IMR-90 (cell line): ENCODE data around the gene COL23A1. TPM values are rescaled to one million over a fixed set of nuclear protein-coding genes. Genes with fewer than 3 reads are reported as not detected.

ENCODE experiments used
- ATAC-seq: fragments of 200-7000 bp; cut with Tn5 transposase; 2 replicates; pipeline ENCODE4 v1.9.1; 2020; ENCODE audit warnings: low read depth, mild to moderate bottlenecking, moderate library complexity
- BruUV-seq: library from RNA; stranded (reverse); fragments of 400-500 nt; replicated peaks from 2 replicates; lab custom pipeline; 2021; lab: Mats Ljungman, UMichigan
- CTCF ChIA-PET: fragments of 300-600 bp; formaldehyde crosslinking; extraction: SDS; loops from one replicate; lab custom pipeline; 2021; ENCODE audit warnings: antibody characterized with exemption; lab: Yijun Ruan, JAX
- POLR2A ChIA-PET: fragments of 300-600 bp; sonication (Branson Sonifier 250); formaldehyde crosslinking; loops from one replicate; lab custom pipeline; 2022; ENCODE audit warnings: antibody characterized with exemption; ENCODE audit not compliant: unreplicated experiment; lab: Charles Lee
- DNase-seq: peaks from one replicate; pipeline ENCODE4 v3.0.0; 2013
- H2AFZ ChIP-seq: replicated peaks from 2 replicates; pipeline ENCODE3; 2013; ENCODE audit warnings: low read length, mild to moderate bottlenecking; ENCODE audit not compliant: poor library complexity
- H2AK5ac ChIP-seq: 2 replicates; pipeline ENCODE4 v1.6.1; 2013; ENCODE audit warnings: low read depth, low read length, inconsistent platforms
- H2AK9ac ChIP-seq: replicated peaks from 2 replicates; pipeline ENCODE3; 2013; ENCODE audit warnings: mild to moderate bottlenecking, low read depth, low read length, moderate library complexity; ENCODE audit not compliant: poor library complexity
- H2BK120ac ChIP-seq: 2 replicates; pipeline ENCODE4 v1.6.1; 2013; ENCODE audit warnings: low read depth, low read length, inconsistent platforms
- H2BK15ac ChIP-seq: 3 replicates; pipeline ENCODE4 v1.6.1; 2013; ENCODE audit warnings: low read depth, low read length, inconsistent platforms
- H2BK20ac ChIP-seq: 2 replicates; pipeline ENCODE4 v1.6.1; 2013; ENCODE audit warnings: low read depth, mild to moderate bottlenecking, inconsistent platforms, low read length, moderate library complexity
- H2BK5ac ChIP-seq: 2 replicates; pipeline ENCODE4 v1.6.1; 2013; ENCODE audit warnings: mild to moderate bottlenecking, low read depth, low read length, inconsistent platforms; ENCODE audit not compliant: poor library complexity, severe bottlenecking
- H3K14ac ChIP-seq: replicated peaks from 2 replicates; pipeline ENCODE4 v1.6.1; 2013; ENCODE audit warnings: low read depth, low read length, inconsistent platforms
- H3K18ac ChIP-seq: 2 replicates; pipeline ENCODE4 v1.6.1; 2013; ENCODE audit warnings: low read depth, low read length, control low read depth
- H3K23ac ChIP-seq: 2 replicates; pipeline ENCODE4 v1.6.1; 2013; ENCODE audit warnings: low read depth, low read length, inconsistent platforms
- H3K27ac ChIP-seq: 2 replicates; pipeline ENCODE4 v1.5.1; 2013; ENCODE audit warnings: mild to moderate bottlenecking, control low read depth, low read length; ENCODE audit not compliant: insufficient read depth
- H3K27me3 ChIP-seq: 2 replicates; pipeline ENCODE4 v1.6.1; 2013; ENCODE audit warnings: low read length; ENCODE audit not compliant: control insufficient read depth, insufficient read depth
- H3K36me3 ChIP-seq: 2 replicates; pipeline ENCODE4 v1.6.1; 2013; ENCODE audit warnings: low read length, mixed read lengths; ENCODE audit not compliant: control insufficient read depth, insufficient read depth
- H3K4ac ChIP-seq: 2 replicates; pipeline ENCODE4 v1.6.1; 2013; ENCODE audit warnings: low read depth, low read length, inconsistent platforms
- H3K4me1 ChIP-seq: 2 replicates; pipeline ENCODE4 v1.6.1; 2013; ENCODE audit warnings: low read length, mixed read lengths; ENCODE audit not compliant: control insufficient read depth, insufficient read depth
- H3K4me2 ChIP-seq: 2 replicates; pipeline ENCODE4 v1.6.1; 2013; ENCODE audit warnings: low read depth, mild to moderate bottlenecking, control low read depth, low read length, moderate library complexity
- H3K4me3 ChIP-seq: 2 replicates; pipeline ENCODE4 v1.5.1; 2013; ENCODE audit warnings: low read depth, mild to moderate bottlenecking, control low read depth, low read length, moderate library complexity; ENCODE audit not compliant: insufficient read depth
- H3K56ac ChIP-seq: 2 replicates; pipeline ENCODE4 v1.6.1; 2013; ENCODE audit warnings: low read length, inconsistent platforms; ENCODE audit not compliant: insufficient read depth; ENCODE audit errors: extremely low read depth
- H3K79me1 ChIP-seq, 2 experiments: 2 replicates each; pipeline ENCODE4 v1.6.1; 2013; ENCODE audit warnings: low read length in 2 of 2, inconsistent platforms in 1 of 2, low read depth in 1 of 2
- H3K9ac ChIP-seq: 2 replicates; pipeline ENCODE4 v1.6.1; 2013; ENCODE audit warnings: low read depth, low read length, control low read depth
- H3K9me1 ChIP-seq: 2 replicates; pipeline ENCODE4 v1.6.1; 2013; ENCODE audit warnings: low read length, inconsistent platforms; ENCODE audit not compliant: insufficient read depth
- H3K9me3 ChIP-seq: 2 replicates; pipeline ENCODE4 v1.6.1; 2013; ENCODE audit warnings: low read length; ENCODE audit not compliant: control insufficient read depth, insufficient read depth
- H4K20me1 ChIP-seq: 2 replicates; pipeline ENCODE4 v1.6.1; 2013; ENCODE audit warnings: low read length, inconsistent platforms; ENCODE audit not compliant: insufficient read depth
- H4K5ac ChIP-seq: 2 replicates; pipeline ENCODE4 v1.6.1; 2013; ENCODE audit warnings: mild to moderate bottlenecking, low read depth, low read length, control low read depth
- H4K8ac ChIP-seq, 2 experiments: 2 replicates each; pipeline ENCODE4 v1.6.1; 2013; ENCODE audit warnings: low read depth in 2 of 2, low read length in 2 of 2, control low read depth in 1 of 2, inconsistent platforms in 1 of 2
- H4K91ac ChIP-seq: 2 replicates; pipeline ENCODE4 v1.6.1; 2013; ENCODE audit warnings: low read depth, low read length, inconsistent platforms; ENCODE audit not compliant: insufficient read depth
- CHD1 ChIP-seq: IDR thresholded peaks from 2 replicates; pipeline ENCODE4 v1.6.1; 2012; ENCODE audit warnings: low read depth, low read length, improper control_type of control experiment
- CTCF ChIP-seq: conservative IDR thresholded peaks from 2 replicates; pipeline ENCODE4 v1.5.1; 2012; ENCODE audit warnings: mild to moderate bottlenecking, low read depth, low read length, improper control_type of control experiment
- dilution Hi-C: fragments of 300-500 bp; cut with HindIII; formaldehyde crosslinking; loops from one replicate; pipeline ENCODE4 v1.14.3; 2018; ENCODE audit warnings: low sequenced_read_pairs; ENCODE audit not compliant: unreplicated experiment
- in situ Hi-C: fragments of 300-500 bp; cut with MboI; formaldehyde crosslinking; loops from 3 replicates; pipeline ENCODE4 v1.14.3; 2019; ENCODE audit warnings: low sequenced_read_pairs, inconsistent platforms, mixed read lengths
- intact Hi-C: fragments of 100-400 bp; cut with micrococcal nuclease; formaldehyde crosslinking; loops from 2 replicates; pipeline ENCODE4 v1.10.0; 2022
- polyA plus RNA-seq, 3 experiments: library from polyadenylated mRNA; depleted of rRNA; stranded (reverse); fragments of >200 nt; gene quantifications; 2 replicates each; pipeline ENCODE4 v1.2.3, GENCODE V29; 2012; ENCODE audit warnings: low replicate concordance in 1 of 3
- total RNA-seq: library from RNA; depleted of rRNA; stranded (reverse); fragments of >200 nt; gene quantifications from 2 replicates; pipeline ENCODE4 v1.2.3, GENCODE V29; 2012

COL23A1 gene
- total and polyA plus RNA-seq, 2 of the 4 experiments (the other 2 are of a cell fraction) = not detected

- Histone ChIP-seq H3K23ac (no peak overlapping the region), H2BK20ac (no peak overlapping the region), H4K91ac (no peak overlapping the region), H3K4ac (no peak overlapping the region), H3K56ac (no peak overlapping the region), H2BK15ac (no peak overlapping the region), H4K20me1 (no peaks in the 10 kb centered on the region), H4K5ac (no peak overlapping the region), H2BK120ac (no peak overlapping the region), H3K9me3 (peaks cover 11% of the 10 kb centered on the region), H3K9ac (no peak overlapping the region), H3K27ac (no peak overlapping the region), H2AK5ac (no peak overlapping the region), H3K4me2 (no peak overlapping the region), H3K36me3 (no peaks in the 10 kb centered on the region), H3K27me3 (no peaks in the 10 kb centered on the region; the same call in 1 of the 2 replicates), H2AFZ (no peak overlapping the region), H3K79me1 (no peaks in the 10 kb centered on the region), H3K4me3 (no peak overlapping the region), H4K8ac (no peak overlapping the region), H3K9me1 (no peaks in the 10 kb centered on the region), H3K18ac (no peak overlapping the region), H2BK5ac (no peak overlapping the region), H3K14ac (no peak overlapping the region), H3K4me1 (no peaks in the 10 kb centered on the region), H2AK9ac (no peak overlapping the region)
- intact Hi-C loops = no loop called here
- POLR2A ChIA-PET = no interaction called here
- ATAC-seq = no peak
- dilution Hi-C loops = no loop called here
- TF ChIP-seq CHD1 (no peak), CTCF (no peak)
- CTCF ChIA-PET = interaction anchor here (1.0 kb wide), 1 partner anchor 9 kb away, joined by 3 read pairs; no protein-coding TSS in a partner anchor
- in situ Hi-C loops = loop anchor here (25.0 kb wide), 1 partner anchor 1192 kb away; no protein-coding TSS in a partner anchor
- DNase-seq = no peak
- BruUV-seq = no TSS peak
Observed at GRCh38 chr5:178295589-178295988, 294.6 kb downstream of the COL23A1 start.
